Dendritic cell treated with granulocyte-macrophage colony-stimulating factor and Interleukin-4, amounts not matched to agents 40 ng/mL and 50 ng/mL, for 4 days (primary cell): ENCODE results near the gene CAPN10.

Source experiments
- H3K27ac Mint-ChIP-seq: one replicate; pipeline ENCODE4 v1.8.0; 2022; ENCODE audit warnings: mild to moderate bottlenecking, mixed read lengths
- H3K27me3 Mint-ChIP-seq: one replicate; pipeline ENCODE4 v1.8.0; 2022; ENCODE audit warnings: mild to moderate bottlenecking, mixed read lengths
- H3K36me3 Mint-ChIP-seq: one replicate; pipeline ENCODE4 v1.8.0; 2022; ENCODE audit warnings: low read depth, mixed read lengths
- H3K4me1 Mint-ChIP-seq: one replicate; pipeline ENCODE4 v1.8.0; 2022; ENCODE audit warnings: low read depth, mixed read lengths
- H3K4me3 Mint-ChIP-seq: one replicate; pipeline ENCODE4 v1.8.0; 2022; ENCODE audit warnings: mild to moderate bottlenecking, moderate library complexity, mixed read lengths
- H3K9me3 Mint-ChIP-seq: one replicate; pipeline ENCODE4 v1.8.0; 2022; ENCODE audit warnings: mixed read lengths
- intact Hi-C: fragments of 100-400 bp; cut with micrococcal nuclease; formaldehyde crosslinking; loops from one replicate; pipeline ENCODE4 v1.15.0; 2022

CAPN10 gene

DNA sequence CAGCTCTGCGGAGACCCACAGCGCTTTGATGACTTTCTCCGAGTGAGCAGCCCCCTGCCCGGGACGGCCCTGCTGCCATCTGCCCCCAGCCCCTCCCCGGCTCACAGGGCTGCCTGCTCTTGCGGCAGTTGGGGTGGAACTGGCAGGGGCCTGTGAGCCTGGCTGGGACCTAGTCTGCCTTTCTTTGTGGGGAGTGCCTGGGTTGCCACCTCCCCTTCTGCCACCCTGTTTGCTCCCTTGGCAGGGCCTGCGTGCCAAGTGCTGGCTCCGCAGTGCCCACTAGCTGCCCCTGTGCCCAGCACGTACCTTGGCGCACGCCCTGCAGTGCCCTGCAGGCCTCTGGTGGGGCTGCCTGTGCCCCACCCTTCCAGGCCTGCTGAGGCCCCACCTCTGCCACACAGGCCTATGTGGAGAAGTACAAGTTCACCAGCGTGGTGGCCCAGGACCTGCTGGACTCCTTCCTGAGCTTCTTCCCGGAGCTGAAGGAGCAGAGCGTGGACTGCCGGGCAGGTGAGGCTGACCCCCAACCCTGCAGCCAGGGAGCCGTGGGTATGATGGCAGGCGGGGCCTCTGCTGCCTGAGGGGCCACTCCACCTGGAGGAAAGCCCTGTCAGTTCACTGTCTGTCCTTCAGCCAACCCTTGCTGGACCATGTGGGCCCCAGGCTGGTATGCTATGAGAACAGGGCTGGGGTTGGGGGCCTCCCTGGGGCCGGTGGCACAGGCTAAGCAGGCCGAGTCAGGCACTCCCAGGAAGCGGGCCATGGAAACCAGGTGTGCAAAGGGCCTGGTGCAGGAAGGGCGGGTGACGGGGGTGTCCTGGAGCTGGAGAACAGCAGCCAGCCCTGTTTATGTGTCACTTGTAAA lies 11.2 kb upstream of the CAPN10 start:
- Mint-ChIP-seq H3K9me3 (no peaks in the 10 kb centered on the region), H3K4me3 (no peak overlapping the region), H3K27ac (no peak overlapping the region), H3K36me3 (peaks cover 97% of the 10 kb centered on the region), H3K27me3 (no peaks in the 10 kb centered on the region), H3K4me1 (peaks cover 67% of the 10 kb centered on the region)
- intact Hi-C loops = no loop called here

DNA sequence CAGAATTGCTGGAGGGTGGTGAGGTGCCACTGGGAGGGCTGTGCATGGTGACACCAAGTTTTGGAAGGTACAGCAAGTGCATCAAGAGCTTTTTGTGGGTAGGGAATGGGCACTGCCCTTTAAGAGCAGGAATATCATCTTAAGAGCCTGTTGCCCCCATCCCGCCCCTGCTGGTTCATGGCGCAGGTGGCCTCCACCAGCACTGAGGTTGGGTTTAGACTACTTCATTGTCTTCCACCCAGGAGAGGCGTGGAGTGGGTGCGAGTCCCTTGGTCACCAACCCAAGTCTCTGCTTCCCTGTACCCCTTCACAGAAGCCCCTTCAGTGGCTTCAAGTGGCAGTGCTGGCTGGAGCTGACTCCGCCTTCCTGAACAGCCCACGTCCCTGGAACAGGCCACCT lies 10.5 kb upstream of the CAPN10 start:
- no peak overlapping the region for H3K4me3 Mint-ChIP-seq
- peaks cover 67% of the 10 kb centered on the region for H3K4me1 Mint-ChIP-seq
- intact Hi-C loops = no loop called here
- no peaks in the 10 kb centered on the region for H3K27me3 Mint-ChIP-seq
- peaks cover 97% of the 10 kb centered on the region for H3K36me3 Mint-ChIP-seq
- no peaks in the 10 kb centered on the region for H3K9me3 Mint-ChIP-seq
- H3K27ac Mint-ChIP-seq = no peak overlapping the region

DNA sequence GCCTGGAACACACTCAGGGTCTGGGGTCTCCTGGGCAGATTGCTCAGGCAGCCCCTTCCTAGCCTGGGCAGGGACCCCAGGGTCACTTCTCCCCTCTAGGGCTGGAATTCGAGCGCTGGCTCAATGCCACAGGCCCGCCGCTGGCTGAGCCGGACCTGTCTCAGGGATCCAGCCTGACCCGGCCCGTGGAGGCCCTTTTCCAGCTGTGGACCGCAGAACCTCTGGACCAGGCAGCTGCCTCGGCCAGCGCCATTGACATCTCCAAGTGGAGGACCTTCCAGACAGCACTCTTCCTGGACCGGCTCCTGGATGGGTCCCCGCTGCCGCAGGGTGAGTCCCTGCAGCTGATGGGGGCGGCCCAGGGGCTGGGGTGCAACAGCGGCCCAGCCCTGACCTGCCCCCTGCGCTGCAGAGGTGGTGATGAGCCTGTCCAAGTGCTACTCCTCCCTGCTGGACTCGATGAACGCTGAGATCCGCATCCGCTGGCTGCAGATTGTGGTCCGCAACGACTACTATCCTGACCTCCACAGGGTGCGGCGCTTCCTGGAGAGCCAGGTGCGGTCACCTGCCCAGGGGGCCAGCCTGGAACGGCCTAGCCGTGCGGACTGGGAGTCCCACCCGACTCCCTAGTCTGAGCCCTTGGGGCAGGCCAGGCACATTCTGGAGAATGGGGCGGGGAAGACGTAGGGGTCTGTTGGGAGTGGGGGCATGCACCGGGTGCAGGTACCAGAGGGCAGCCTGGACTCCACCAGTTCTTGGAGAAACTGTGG lies 9.9 kb upstream of the CAPN10 start:
- intact Hi-C loops = no loop called here
- no peak overlapping the region for H3K4me3 Mint-ChIP-seq
- H3K27me3 Mint-ChIP-seq = no peaks in the 10 kb centered on the region
- H3K4me1 Mint-ChIP-seq = peaks cover 64% of the 10 kb centered on the region
- H3K27ac Mint-ChIP-seq = no peak overlapping the region
- H3K36me3 Mint-ChIP-seq = peaks cover 97% of the 10 kb centered on the region
- no peaks in the 10 kb centered on the region for H3K9me3 Mint-ChIP-seq

DNA sequence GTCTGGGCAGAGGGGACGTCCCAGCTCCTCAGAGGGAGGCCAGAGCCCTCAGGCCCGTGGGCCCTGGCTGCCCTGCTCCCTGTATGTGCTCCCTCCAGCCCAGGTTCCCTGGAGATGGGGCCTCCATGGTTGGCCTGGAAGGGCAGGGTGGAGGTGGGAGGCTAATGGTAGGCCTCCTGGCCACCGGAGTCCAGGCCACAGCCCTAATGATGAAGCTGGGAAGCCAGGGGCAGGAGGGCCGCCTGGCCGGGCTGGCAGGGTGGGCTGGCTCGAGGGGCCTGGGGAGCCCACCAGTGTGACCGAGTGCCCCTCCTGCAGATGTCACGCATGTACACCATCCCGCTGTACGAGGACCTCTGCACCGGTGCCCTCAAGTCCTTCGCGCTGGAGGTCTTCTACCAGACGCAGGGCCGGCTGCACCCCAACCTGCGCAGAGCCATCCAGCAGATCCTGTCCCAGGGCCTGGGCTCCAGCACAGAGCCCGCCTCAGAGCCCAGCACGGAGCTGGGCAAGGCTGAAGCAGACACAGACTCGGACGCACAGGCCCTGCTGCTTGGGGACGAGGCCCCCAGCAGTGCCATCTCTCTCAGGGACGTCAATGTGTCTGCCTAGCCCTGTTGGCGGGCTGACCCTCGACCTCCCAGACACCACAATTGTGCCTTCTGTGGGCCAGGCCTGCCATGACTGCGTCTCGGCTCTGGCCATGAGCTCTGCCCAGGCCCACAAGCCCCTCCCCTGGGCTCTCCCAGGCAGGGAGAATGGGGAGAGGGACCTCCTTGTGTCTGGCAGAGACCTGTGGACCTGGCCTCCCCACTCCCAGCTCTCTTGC lies 9.0 kb upstream of the CAPN10 start:
- H3K4me3 Mint-ChIP-seq = no peak overlapping the region
- peaks cover 62% of the 10 kb centered on the region for H3K4me1 Mint-ChIP-seq
- H3K27me3 Mint-ChIP-seq = no peaks in the 10 kb centered on the region
- H3K36me3 Mint-ChIP-seq = peaks cover 93% of the 10 kb centered on the region
- H3K9me3 Mint-ChIP-seq = no peaks in the 10 kb centered on the region
- H3K27ac Mint-ChIP-seq = peak overlapping the region; percentile 87
- intact Hi-C loops = no loop called here

DNA sequence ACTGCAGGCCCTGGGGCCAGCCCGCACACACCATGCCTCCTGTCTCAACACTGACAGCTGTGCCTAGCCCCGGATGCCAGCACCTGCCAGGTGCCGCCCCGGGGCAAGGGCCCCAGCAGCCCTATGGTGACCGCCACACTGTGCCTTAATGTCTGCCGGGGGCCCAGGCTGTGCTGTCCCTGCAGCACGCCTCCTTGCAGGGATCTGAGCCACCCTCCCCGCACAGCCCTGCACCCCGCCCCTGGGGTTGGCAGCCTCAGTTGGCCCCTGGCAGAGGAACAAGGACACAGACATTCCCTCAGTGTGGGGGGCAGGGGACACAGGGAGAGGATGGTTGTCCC lies 8.5 kb upstream of the CAPN10 start:
- H3K4me1 Mint-ChIP-seq = peaks cover 63% of the 10 kb centered on the region
- intact Hi-C loops = no loop called here
- no peak overlapping the region for H3K4me3 Mint-ChIP-seq
- H3K27me3 Mint-ChIP-seq = no peaks in the 10 kb centered on the region
- H3K27ac Mint-ChIP-seq = peak overlapping the region; percentile 87
- H3K9me3 Mint-ChIP-seq = no peaks in the 10 kb centered on the region
- H3K36me3 Mint-ChIP-seq = peaks cover 91% of the 10 kb centered on the region

DNA sequence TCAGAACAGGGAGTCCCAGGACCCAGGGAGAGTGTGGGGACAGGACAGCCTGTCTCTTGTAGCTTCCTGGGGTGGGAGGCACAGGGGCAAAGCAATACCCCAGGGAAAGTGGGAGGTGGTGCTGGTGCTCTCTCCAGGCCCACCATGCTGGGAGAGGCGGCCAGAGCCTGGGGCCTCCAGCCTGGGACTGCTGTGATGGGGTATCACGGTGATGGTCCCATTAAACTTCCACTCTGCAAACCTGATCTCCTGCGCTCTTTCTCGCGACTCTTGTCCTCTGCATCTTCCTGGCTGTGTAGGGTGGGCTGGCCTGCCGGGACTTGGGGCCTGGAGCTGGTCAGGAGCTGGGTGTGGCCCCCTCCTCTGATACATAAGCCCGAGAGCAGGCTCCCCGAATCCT lies 8.0 kb upstream of the CAPN10 start:
- peaks cover 68% of the 10 kb centered on the region for H3K4me1 Mint-ChIP-seq
- no peaks in the 10 kb centered on the region for H3K9me3 Mint-ChIP-seq
- H3K36me3 Mint-ChIP-seq = peaks cover 90% of the 10 kb centered on the region
- intact Hi-C loops = no loop called here
- peak overlapping the region; percentile 87 for H3K27ac Mint-ChIP-seq
- no peaks in the 10 kb centered on the region for H3K27me3 Mint-ChIP-seq
- no peak overlapping the region for H3K4me3 Mint-ChIP-seq

DNA sequence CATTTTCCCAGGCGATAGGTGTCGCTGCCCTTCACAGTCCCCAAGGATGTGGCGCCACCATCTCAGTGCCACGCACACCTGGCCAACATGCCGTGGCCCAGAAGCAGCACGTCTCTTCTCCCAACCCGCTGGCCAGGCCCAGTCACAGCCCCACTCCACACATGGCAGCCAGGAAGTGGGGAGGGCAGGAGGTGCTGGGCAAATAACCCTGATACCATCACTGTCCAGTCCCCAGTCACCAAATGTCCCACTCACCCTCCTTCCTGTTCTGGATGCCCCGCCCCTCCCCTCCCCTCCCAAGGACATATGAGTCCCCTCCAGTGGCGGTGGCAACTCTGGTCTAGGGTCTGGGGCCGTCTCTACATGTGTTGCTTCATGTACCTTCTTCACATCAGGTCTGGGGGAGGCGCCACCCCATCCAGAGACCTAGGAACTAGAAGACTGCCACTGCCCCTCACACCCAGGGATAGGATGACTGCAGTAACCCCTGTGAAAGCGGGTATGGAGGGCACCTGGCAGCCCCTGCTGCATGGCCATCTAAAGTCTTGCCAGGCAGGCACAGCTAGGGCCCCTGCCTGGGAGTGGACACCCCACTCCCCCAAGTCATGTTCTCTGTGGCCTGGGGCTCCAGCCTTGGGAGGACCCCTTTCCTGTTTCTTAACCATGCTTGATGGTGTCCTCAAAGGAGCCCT lies 7.3 kb upstream of the CAPN10 start:
- Mint-ChIP-seq H3K27me3 (no peaks in the 10 kb centered on the region), H3K4me1 (peaks cover 74% of the 10 kb centered on the region), H3K4me3 (peak overlapping the region; percentile 54), H3K27ac (peak overlapping the region; percentile 87), H3K9me3 (no peaks in the 10 kb centered on the region), H3K36me3 (peaks cover 83% of the 10 kb centered on the region)
- intact Hi-C loops = no loop called here

DNA sequence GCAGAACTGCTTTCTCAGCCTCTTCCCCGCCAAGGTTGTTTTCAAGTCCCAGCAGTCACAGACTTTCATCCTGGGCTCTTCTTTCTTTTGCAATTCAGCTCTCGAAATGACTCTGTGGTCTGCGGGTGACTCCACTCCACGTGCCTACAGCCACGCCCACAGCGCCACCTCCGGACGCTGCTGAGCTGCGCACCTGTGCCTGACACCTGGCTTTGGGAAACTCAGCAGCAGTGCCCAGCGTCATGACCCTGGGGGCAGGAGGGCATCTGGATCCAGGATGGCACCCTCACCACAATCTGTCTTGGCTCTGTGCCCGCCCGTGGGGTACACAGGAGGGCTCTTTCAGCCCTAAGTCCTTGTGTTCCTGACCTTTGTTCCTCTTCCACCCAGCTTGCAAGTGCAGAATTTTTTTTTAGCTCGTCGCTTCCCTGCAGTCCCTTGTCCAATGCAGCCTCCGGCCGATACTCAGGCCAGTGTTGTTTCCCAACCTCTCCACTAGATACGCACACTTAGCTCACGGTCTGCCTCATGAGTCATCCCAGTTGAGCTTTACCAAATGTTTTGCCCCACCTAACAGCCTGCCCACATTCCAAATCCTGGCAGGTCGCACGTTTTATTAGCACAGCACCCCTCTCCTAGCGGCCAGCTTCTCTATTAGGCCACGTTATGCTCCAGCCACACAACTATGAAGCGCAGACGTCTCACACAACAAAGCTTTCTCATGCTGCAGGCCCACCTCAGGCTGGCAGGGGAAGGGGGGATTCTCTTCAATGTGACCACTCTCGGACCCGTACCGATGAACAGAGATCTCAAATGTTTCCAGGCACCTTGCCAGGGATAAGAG lies 6.5 kb upstream of the CAPN10 start:
- Mint-ChIP-seq H3K27me3 (no peaks in the 10 kb centered on the region), H3K27ac (peak overlapping the region; percentile 87), H3K4me3 (peak overlapping the region; percentile 54), H3K36me3 (peaks cover 83% of the 10 kb centered on the region), H3K4me1 (peaks cover 77% of the 10 kb centered on the region), H3K9me3 (no peaks in the 10 kb centered on the region)
- intact Hi-C loops = no loop called here

DNA sequence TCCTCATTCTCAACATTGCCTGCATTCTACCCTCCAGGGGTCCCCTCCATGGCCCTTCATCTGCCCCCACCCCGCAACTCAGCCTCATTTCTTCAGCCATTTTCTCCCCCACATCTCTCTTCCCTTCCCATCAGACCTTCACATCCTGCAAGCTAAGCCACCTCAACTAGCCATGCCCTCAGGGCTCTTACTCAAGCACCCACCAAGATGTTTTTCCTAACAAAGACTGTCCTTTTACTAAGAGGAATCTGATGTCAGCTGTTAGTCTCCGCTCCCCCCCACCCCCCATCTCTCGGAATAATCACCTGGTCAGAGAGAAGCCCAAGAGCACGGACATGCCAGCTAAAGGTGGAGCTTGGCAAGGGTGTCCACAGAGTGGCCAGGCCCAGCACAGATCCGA lies 4.7 kb upstream of the CAPN10 start:
- no peak overlapping the region for H3K4me3 Mint-ChIP-seq
- H3K4me1 Mint-ChIP-seq = peaks cover 78% of the 10 kb centered on the region
- H3K9me3 Mint-ChIP-seq = no peaks in the 10 kb centered on the region
- intact Hi-C loops = no loop called here
- H3K36me3 Mint-ChIP-seq = peaks cover 71% of the 10 kb centered on the region
- peak overlapping the region; percentile 43 for H3K27ac Mint-ChIP-seq
- no peaks in the 10 kb centered on the region for H3K27me3 Mint-ChIP-seq

DNA sequence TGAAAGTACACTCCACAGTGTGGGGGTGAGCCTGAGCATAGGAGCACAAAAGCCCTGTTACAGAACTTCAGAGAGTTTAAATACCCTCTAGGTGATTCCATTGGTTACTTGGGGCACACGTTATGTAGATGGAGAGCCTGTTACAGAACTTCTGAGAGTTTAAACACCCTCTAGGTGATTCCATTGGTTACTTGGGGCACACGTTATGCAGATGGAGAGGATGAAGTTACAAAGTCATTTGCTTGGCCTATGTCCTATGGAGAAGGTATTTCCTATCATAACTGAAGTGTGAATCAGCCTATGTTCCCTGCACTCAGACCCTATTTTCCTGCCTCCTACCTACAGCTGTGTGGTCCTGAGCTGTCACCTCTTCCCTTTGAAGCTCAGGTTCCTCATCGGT lies 3.8 kb upstream of the CAPN10 start:
- Mint-ChIP-seq H3K36me3 (peaks cover 61% of the 10 kb centered on the region), H3K4me1 (peaks cover 79% of the 10 kb centered on the region), H3K27me3 (no peaks in the 10 kb centered on the region), H3K4me3 (no peak overlapping the region), H3K27ac (no peak overlapping the region), H3K9me3 (no peaks in the 10 kb centered on the region)
- intact Hi-C loops = no loop called here

DNA sequence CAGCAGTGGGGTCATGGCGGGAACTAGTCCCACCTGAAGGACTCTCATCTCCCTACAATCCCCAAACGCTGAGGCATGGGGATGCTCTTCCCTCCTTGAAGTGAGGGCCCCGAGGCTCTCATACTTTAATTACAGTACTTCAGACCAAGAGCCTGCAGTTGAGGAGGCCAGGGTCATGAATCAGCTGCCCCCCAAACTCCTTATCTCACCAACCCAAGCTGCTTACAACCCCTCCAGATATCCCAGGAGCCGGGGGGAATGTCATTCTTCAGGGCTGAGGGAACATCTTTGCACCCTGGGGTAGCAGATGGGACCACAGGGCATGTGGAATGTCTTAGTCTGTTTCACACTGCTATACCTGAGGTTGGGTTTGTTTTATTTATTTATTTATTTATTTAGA lies 2.8 kb upstream of the CAPN10 start:
- intact Hi-C loops = loop anchor here (2.0 kb wide), 1 partner anchor 17 kb away; no protein-coding TSS in a partner anchor
- no peaks in the 10 kb centered on the region for H3K27me3 Mint-ChIP-seq
- H3K36me3 Mint-ChIP-seq = peaks cover 52% of the 10 kb centered on the region
- no peaks in the 10 kb centered on the region for H3K9me3 Mint-ChIP-seq
- H3K4me3 Mint-ChIP-seq = no peak overlapping the region
- H3K4me1 Mint-ChIP-seq = peaks cover 79% of the 10 kb centered on the region
- H3K27ac Mint-ChIP-seq = peak overlapping the region; percentile 68

DNA sequence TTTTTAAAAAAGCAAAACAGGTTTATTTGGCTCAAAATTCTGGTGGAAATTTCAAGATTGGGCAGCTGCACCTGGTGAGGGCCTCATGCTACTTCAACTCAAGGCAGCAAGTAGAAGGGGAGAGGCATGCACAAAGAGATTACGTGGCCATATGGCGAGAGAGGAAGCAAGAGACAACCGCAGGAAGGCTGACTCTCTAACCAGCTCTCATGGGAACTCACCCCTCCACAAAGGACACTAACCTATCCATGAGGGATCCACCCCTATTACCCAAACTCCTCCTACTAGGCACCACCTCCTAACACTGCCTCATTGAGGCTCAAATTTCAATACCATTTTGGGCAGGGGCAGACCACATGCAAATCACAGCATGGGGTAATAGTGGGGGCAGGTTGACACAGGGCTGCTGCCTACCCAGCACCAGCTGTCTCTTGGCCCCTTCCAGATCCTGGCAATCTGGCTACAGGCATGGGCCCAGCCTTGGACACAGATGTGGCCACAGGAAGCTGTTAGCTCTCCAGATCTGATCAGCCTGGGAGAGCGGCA lies 2.0 kb upstream of the CAPN10 start:
- no peaks in the 10 kb centered on the region for H3K27me3 Mint-ChIP-seq
- peak overlapping the region; percentile 92 for H3K4me3 Mint-ChIP-seq
- intact Hi-C loops = loop anchor here (2.0 to 5.0 kb wide), 2 partner anchors 18 to 72 kb away; no protein-coding TSS in a partner anchor
- peaks cover 79% of the 10 kb centered on the region for H3K4me1 Mint-ChIP-seq
- peaks cover 51% of the 10 kb centered on the region for H3K36me3 Mint-ChIP-seq
- peak overlapping the region; percentile 97 for H3K27ac Mint-ChIP-seq
- H3K9me3 Mint-ChIP-seq = no peaks in the 10 kb centered on the region
